ENCODE measurements around the gene RPUSD4.

Gene RPUSD4

DNA sequence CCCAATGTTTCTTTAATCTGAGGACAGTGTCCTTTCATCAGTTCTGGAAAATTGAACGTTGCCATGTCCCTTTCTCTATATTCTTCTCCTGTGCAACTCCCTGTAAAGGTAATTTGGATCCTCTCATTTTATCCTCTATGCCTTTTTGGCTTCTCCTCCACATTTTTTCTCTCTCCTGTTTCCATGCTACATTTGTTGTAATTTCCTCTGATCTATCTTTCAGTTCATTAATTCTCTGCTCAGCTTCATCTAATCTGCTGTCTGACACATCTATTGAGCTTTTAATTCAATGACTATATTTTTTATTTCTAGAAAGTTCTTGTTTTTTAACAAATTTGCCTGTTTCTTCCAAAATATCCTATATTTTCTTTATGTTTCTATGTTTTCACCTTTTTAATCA, 59.3 kb downstream of the RPUSD4 start:
- Histone ChIP-seq H3K36me3 (ENCODE audit: control insufficient read depth, low read depth, low read length) (no peaks in the 10 kb centered on the region), H3K27me3 (ENCODE audit: control insufficient read depth, insufficient read depth, low read length) (no peaks in the 10 kb centered on the region), H3K27ac (ENCODE audit: low read length) (no peak overlapping the region), H3K4me1 (ENCODE audit: control insufficient read depth, low read depth, low read length) (peaks cover 20% of the 10 kb centered on the region), H3K9me3 (ENCODE audit: control insufficient read depth, low read depth, low read length) (no peaks in the 10 kb centered on the region), H3K4me3 (ENCODE audit: low read length) (no peak overlapping the region), H3K9ac (ENCODE audit: low read length) (no peak overlapping the region)

Data from iPS-18a (cell line).